WTC11 (cell line): ENCODE results near the gene DDX10. TPM values are rescaled to one million over a fixed set of nuclear protein-coding genes. Genes with fewer than 3 reads are reported as not detected.

Experiments
- ATAC-seq: fragments of 200-7000 bp; cut with Tn5 transposase; 2 replicates; pipeline ENCODE4 v1.10.0; 2021; ENCODE audit warnings: mild to moderate bottlenecking, moderate library complexity
- CTCF ChIA-PET: fragments of 300-600 bp; sonication (Branson Sonifier 250); formaldehyde crosslinking; loops from one replicate; lab custom pipeline; 2021; ENCODE audit warnings: antibody characterized with exemption; lab: Charles Lee
- POLR2A ChIA-PET: fragments of 350-600 bp; sonication (Branson Sonifier 250); formaldehyde crosslinking; loops from one replicate; lab custom pipeline; 2021; ENCODE audit warnings: antibody characterized with exemption; lab: Charles Lee
- DNase-seq: peaks from one replicate; pipeline ENCODE4 v3.0.0; 2021; ENCODE audit warnings: low spot score
- H3K27ac Mint-ChIP-seq: 2 replicates; pipeline ENCODE4 v1.8.0; 2021; ENCODE audit warnings: mixed read lengths
- H3K27me3 Mint-ChIP-seq: 2 replicates; pipeline ENCODE4 v1.8.0; 2021; ENCODE audit warnings: low read depth, mild to moderate bottlenecking, moderate library complexity, mixed read lengths
- H3K36me3 Mint-ChIP-seq: 2 replicates; pipeline ENCODE4 v1.8.0; 2021; ENCODE audit warnings: mixed read lengths
- H3K4me1 Mint-ChIP-seq: 2 replicates; pipeline ENCODE4 v1.8.0; 2022; ENCODE audit warnings: mixed read lengths
- H3K4me3 Mint-ChIP-seq: 2 replicates; pipeline ENCODE4 v1.8.0; 2021; ENCODE audit warnings: mild to moderate bottlenecking, moderate library complexity, mixed read lengths
- H3K9me3 Mint-ChIP-seq: 2 replicates; pipeline ENCODE4 v1.8.0; 2021; ENCODE audit warnings: mixed read lengths
- AR ChIP-seq: fragments of 250-450 bp; sonication (Bioruptor Pico); IDR thresholded peaks from 2 replicates; pipeline ENCODE4 v1.9.0; 2021; ENCODE audit warnings: mild to moderate bottlenecking
- ATF1 ChIP-seq: sonication (generic); formaldehyde crosslinking; IDR thresholded peaks from 2 replicates; pipeline ENCODE4 v1.8.1; 2023; ENCODE audit warnings: mild to moderate bottlenecking, moderate library complexity, missing genetic modification reagents
- CBFB ChIP-seq: sonication (generic); formaldehyde crosslinking; IDR thresholded peaks from 2 replicates; pipeline ENCODE4 v1.8.1; 2022; ENCODE audit warnings: mild to moderate bottlenecking, low read depth, missing genetic modification reagents
- E2F5 ChIP-seq: sonication (generic); formaldehyde crosslinking; IDR thresholded peaks from 2 replicates; pipeline ENCODE4 v1.8.1; 2022; ENCODE audit warnings: mild to moderate bottlenecking, moderate library complexity, missing genetic modification reagents
- EMX1 ChIP-seq: fragments of 250-450 bp; sonication (Bioruptor Pico); IDR thresholded peaks from 2 replicates; pipeline ENCODE4 v1.8.0; 2021; ENCODE audit warnings: mild to moderate bottlenecking
- ESRRA ChIP-seq: sonication (generic); formaldehyde crosslinking; IDR thresholded peaks from 2 replicates; pipeline ENCODE4 v1.8.1; 2022; ENCODE audit warnings: mild to moderate bottlenecking, missing genetic modification reagents, borderline replicate concordance
- ETV6 ChIP-seq: sonication (generic); formaldehyde crosslinking; IDR thresholded peaks from 2 replicates; pipeline ENCODE4 v1.8.1; 2022; ENCODE audit warnings: mild to moderate bottlenecking, missing genetic modification reagents
- FOXK1 ChIP-seq: sonication (generic); formaldehyde crosslinking; IDR thresholded peaks from 2 replicates; pipeline ENCODE4 v1.8.0; 2022; ENCODE audit warnings: mild to moderate bottlenecking, moderate library complexity, missing genetic modification reagents
- HMGXB4 ChIP-seq: sonication (generic); formaldehyde crosslinking; IDR thresholded peaks from 2 replicates; pipeline ENCODE4 v1.8.1; 2023; ENCODE audit warnings: mild to moderate bottlenecking, moderate library complexity, missing genetic modification reagents
- JUN ChIP-seq: sonication (generic); formaldehyde crosslinking; IDR thresholded peaks from 2 replicates; pipeline ENCODE4 v1.8.0; 2023; ENCODE audit warnings: mild to moderate bottlenecking, missing genetic modification reagents
- MXD4 ChIP-seq: fragments of 250-450 bp; sonication (Bioruptor Pico); IDR thresholded peaks from 2 replicates; pipeline ENCODE4 v1.8.0; 2021; ENCODE audit warnings: mild to moderate bottlenecking, moderate library complexity, borderline replicate concordance
- NFYB ChIP-seq: sonication (generic); formaldehyde crosslinking; conservative IDR thresholded peaks from 2 replicates; pipeline ENCODE4 v1.8.0; 2022; ENCODE audit warnings: low read depth, missing genetic modification reagents
- OVOL2 ChIP-seq: fragments of 250-450 bp; sonication (Bioruptor Pico); IDR thresholded peaks from 2 replicates; pipeline ENCODE4 v1.9.0; 2021; ENCODE audit warnings: mild to moderate bottlenecking, borderline replicate concordance
- RELA ChIP-seq: sonication (generic); formaldehyde crosslinking; IDR thresholded peaks from 2 replicates; pipeline ENCODE4 v1.8.1; 2022; ENCODE audit warnings: missing genetic modification reagents, mild to moderate bottlenecking, borderline replicate concordance
- SMAD3 ChIP-seq: sonication (generic); formaldehyde crosslinking; IDR thresholded peaks from 2 replicates; pipeline ENCODE4 v1.8.0; 2022; ENCODE audit warnings: missing genetic modification reagents, mild to moderate bottlenecking, borderline replicate concordance
- TP53 ChIP-seq: sonication (generic); formaldehyde crosslinking; IDR thresholded peaks from 2 replicates; pipeline ENCODE4 v1.8.1; 2023; ENCODE audit warnings: mild to moderate bottlenecking, missing genetic modification reagents
- ZNF138 ChIP-seq: sonication (generic); formaldehyde crosslinking; conservative IDR thresholded peaks from 2 replicates; pipeline ENCODE4 v1.8.1; 2022; ENCODE audit warnings: mild to moderate bottlenecking, moderate library complexity, missing genetic modification reagents
- ZNF317 ChIP-seq: sonication (generic); formaldehyde crosslinking; IDR thresholded peaks from 2 replicates; pipeline ENCODE4 v1.8.1; 2023; ENCODE audit warnings: low read depth, mild to moderate bottlenecking, moderate library complexity, missing genetic modification reagents, borderline replicate concordance
- ZNF423 ChIP-seq: fragments of 250-450 bp; sonication (Bioruptor Pico); IDR thresholded peaks from 2 replicates; pipeline ENCODE4 v2.1.2; 2022; ENCODE audit warnings: mild to moderate bottlenecking, moderate library complexity
- ZNF671 ChIP-seq: fragments of 250-450 bp; sonication (Bioruptor Pico); IDR thresholded peaks from 2 replicates; pipeline ENCODE4 v1.8.0; 2021; ENCODE audit warnings: mild to moderate bottlenecking
- total RNA-seq: library from RNA; stranded (reverse); gene quantifications from 3 replicates; pipeline ENCODE4 v1.2.3, GENCODE V29; 2021
- TF ChIP-seq, protein P1 (sequence below): sonication (generic); formaldehyde crosslinking; IDR thresholded peaks from 2 replicates; pipeline ENCODE4 v1.8.0; 2022; ENCODE audit warnings: missing genetic modification reagents
- TF ChIP-seq, protein P2 (sequence below): sonication (generic); formaldehyde crosslinking; IDR thresholded peaks from 2 replicates; pipeline ENCODE4 v1.8.1; 2022; ENCODE audit warnings: mild to moderate bottlenecking, missing genetic modification reagents, moderate library complexity, borderline replicate concordance

DDX10 gene
- total RNA-seq, 1 experiment from 2014 or later, result 56.8 TPM

- TF ChIP-seq, protein P1, sequence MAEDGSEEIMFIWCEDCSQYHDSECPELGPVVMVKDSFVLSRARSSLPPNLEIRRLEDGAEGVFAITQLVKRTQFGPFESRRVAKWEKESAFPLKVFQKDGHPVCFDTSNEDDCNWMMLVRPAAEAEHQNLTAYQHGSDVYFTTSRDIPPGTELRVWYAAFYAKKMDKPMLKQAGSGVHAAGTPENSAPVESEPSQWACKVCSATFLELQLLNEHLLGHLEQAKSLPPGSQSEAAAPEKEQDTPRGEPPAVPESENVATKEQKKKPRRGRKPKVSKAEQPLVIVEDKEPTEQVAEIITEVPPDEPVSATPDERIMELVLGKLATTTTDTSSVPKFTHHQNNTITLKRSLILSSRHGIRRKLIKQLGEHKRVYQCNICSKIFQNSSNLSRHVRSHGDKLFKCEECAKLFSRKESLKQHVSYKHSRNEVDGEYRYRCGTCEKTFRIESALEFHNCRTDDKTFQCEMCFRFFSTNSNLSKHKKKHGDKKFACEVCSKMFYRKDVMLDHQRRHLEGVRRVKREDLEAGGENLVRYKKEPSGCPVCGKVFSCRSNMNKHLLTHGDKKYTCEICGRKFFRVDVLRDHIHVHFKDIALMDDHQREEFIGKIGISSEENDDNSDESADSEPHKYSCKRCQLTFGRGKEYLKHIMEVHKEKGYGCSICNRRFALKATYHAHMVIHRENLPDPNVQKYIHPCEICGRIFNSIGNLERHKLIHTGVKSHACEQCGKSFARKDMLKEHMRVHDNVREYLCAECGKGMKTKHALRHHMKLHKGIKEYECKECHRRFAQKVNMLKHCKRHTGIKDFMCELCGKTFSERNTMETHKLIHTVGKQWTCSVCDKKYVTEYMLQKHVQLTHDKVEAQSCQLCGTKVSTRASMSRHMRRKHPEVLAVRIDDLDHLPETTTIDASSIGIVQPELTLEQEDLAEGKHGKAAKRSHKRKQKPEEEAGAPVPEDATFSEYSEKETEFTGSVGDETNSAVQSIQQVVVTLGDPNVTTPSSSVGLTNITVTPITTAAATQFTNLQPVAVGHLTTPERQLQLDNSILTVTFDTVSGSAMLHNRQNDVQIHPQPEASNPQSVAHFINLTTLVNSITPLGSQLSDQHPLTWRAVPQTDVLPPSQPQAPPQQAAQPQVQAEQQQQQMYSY (CRISPR knock-in tag), result no peak
- TF ChIP-seq HMGXB4 (CRISPR knock-in tag), result no peak
These were observed 79.0 kb downstream of the DDX10 start (continued) for GRCh38 chr11:108743851-108744250.

GRCh38 chr11:108748968-108749367, 84.1 kb downstream of the DDX10 start:
- H3K27ac Mint-ChIP-seq, result no peak overlapping the region
- TF ChIP-seq CBFB (CRISPR knock-in tag) (no peak), OVOL2 (CRISPR knock-in tag) (no peak), SMAD3 (CRISPR knock-in tag) (no peak), E2F5 (CRISPR knock-in tag) (no peak), EMX1 (CRISPR knock-in tag) (no peak), JUN (CRISPR knock-in tag) (no peak), AR (CRISPR knock-in tag) (no peak), FOXK1 (CRISPR knock-in tag) (no peak)
- TF ChIP-seq, protein P2, sequence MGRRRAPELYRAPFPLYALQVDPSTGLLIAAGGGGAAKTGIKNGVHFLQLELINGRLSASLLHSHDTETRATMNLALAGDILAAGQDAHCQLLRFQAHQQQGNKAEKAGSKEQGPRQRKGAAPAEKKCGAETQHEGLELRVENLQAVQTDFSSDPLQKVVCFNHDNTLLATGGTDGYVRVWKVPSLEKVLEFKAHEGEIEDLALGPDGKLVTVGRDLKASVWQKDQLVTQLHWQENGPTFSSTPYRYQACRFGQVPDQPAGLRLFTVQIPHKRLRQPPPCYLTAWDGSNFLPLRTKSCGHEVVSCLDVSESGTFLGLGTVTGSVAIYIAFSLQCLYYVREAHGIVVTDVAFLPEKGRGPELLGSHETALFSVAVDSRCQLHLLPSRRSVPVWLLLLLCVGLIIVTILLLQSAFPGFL (CRISPR knock-in tag), result no peak
- ATAC-seq, result no peak
- ChIA-PET POLR2A (no interaction called here), CTCF (no interaction called here)
- H3K4me3 Mint-ChIP-seq, result no peak overlapping the region
- H3K9me3 Mint-ChIP-seq, result no peaks in the 10 kb centered on the region
- no peaks in the 10 kb centered on the region for H3K27me3 Mint-ChIP-seq
- DNase-seq, result no peak
- H3K4me1 Mint-ChIP-seq, result no peaks in the 10 kb centered on the region
- no peaks in the 10 kb centered on the region for H3K36me3 Mint-ChIP-seq

GRCh38 chr11:108751444-108751843, 86.6 kb downstream of the DDX10 start:
- H3K27ac Mint-ChIP-seq, result no peak overlapping the region
- ATAC-seq, result no peak
- no peak overlapping the region for H3K4me3 Mint-ChIP-seq
- DNase-seq, result no peak
- ChIA-PET CTCF (no interaction called here), POLR2A (no interaction called here)
- no peaks in the 10 kb centered on the region for H3K36me3 Mint-ChIP-seq
- no peaks in the 10 kb centered on the region for H3K27me3 Mint-ChIP-seq
- peaks cover 14% of the 10 kb centered on the region for H3K4me1 Mint-ChIP-seq
- H3K9me3 Mint-ChIP-seq, result no peaks in the 10 kb centered on the region
- TF ChIP-seq MXD4 (CRISPR knock-in tag) (no peak), ETV6 (CRISPR knock-in tag) (no peak), ESRRA (CRISPR knock-in tag) (no peak), TP53 (CRISPR knock-in tag) (no peak), RELA (CRISPR knock-in tag) (no peak), NFYB (no peak), ZNF671 (CRISPR knock-in tag) (no peak), ZNF317 (no peak), AR (CRISPR knock-in tag) (no peak), ZNF138 (CRISPR knock-in tag) (no peak), ATF1 (CRISPR knock-in tag) (no peak), ZNF423 (CRISPR knock-in tag) (no peak)
